Panc1 (cell line): Measurements from ENCODE around the gene IFT80.

Experiments
- CTCF ChIP-seq: fragments of 450-650 bp; IDR thresholded peaks from 2 replicates; pipeline ENCODE4 v1.5.1; 2017; ENCODE audit warnings: mild to moderate bottlenecking
- POLR2AphosphoS5 ChIP-seq: IDR thresholded peaks from 2 replicates; pipeline ENCODE4 v1.6.1; 2012; ENCODE audit warnings: mild to moderate bottlenecking, low read depth, low read length, moderate library complexity

- TF ChIP-seq POLR2AphosphoS5 (no peak), CTCF (peak; percentile 85; the same call in 1 of the 2 replicates)
Observed at GRCh38 chr3:160413613-160414248, 14.7 kb upstream of the IFT80 start.
